IPS DF 6.9 (cell line): ENCODE results near the gene GNG2.

Source experiments
- DNase-seq: peaks from one replicate; pipeline ENCODE4 v3.0.0-alpha.2; 2013; ENCODE audit warnings: low read depth, low spot score
- H3K27ac ChIP-seq: one replicate; pipeline ENCODE4 v1.5.1; 2013; ENCODE audit warnings: low read length, control low read depth
- H3K27me3 ChIP-seq: 2 replicates; pipeline ENCODE4 v1.6.1; 2013; ENCODE audit warnings: mild to moderate bottlenecking, low read length; ENCODE audit not compliant: control insufficient read depth, insufficient read depth
- H3K36me3 ChIP-seq: 2 replicates; pipeline ENCODE4 v1.6.1; 2013; ENCODE audit warnings: low read length; ENCODE audit not compliant: control insufficient read depth, insufficient read depth
- H3K4me1 ChIP-seq: 2 replicates; pipeline ENCODE4 v1.6.1; 2013; ENCODE audit warnings: low read length; ENCODE audit not compliant: control insufficient read depth, insufficient read depth
- H3K4me3 ChIP-seq: 2 replicates; pipeline ENCODE4 v1.5.1; 2013; ENCODE audit warnings: mild to moderate bottlenecking, low read length
- H3K9me3 ChIP-seq: 2 replicates; pipeline ENCODE4 v1.6.1; 2013; ENCODE audit warnings: low read length, inconsistent platforms; ENCODE audit not compliant: control insufficient read depth, insufficient read depth
- whole genome bisulfite sequencing: extraction: QIAGEN DNeasy Blood & Tissue Kit; methylation state at CpG from one replicate; pipeline ENCODE4 v1.1.7; 2013; ENCODE audit warnings: mixed read lengths, missing lambda C conversion rate; ENCODE audit not compliant: insufficient read length, insufficient coverage; 5-methylcytosine and 5-hydroxymethylcytosine counted together

Gene GNG2

GRCh38 chr14:51828017-51828797, 32.2 kb upstream of the GNG2 start:
- DNase-seq: no peak
- Histone ChIP-seq H3K27ac (no peak overlapping the region), H3K4me3 (no peak overlapping the region)

GRCh38 chr14:51834240-51834639, 26.2 kb upstream of the GNG2 start:
- Histone ChIP-seq H3K4me3 (no peak overlapping the region), H3K36me3 (no peaks in the 10 kb centered on the region), H3K27me3 (no peaks in the 10 kb centered on the region), H3K9me3 (no peaks in the 10 kb centered on the region), H3K27ac (no peak overlapping the region), H3K4me1 (peaks cover 4% of the 10 kb centered on the region; the same call in 1 of the 2 replicates)
- no peak for DNase-seq
- no CpG with 5 or more reads among the region's 8 CpGs for WGBS

More at GRCh38 chr14:51828017-51828797, 32.2 kb upstream of the GNG2 start:
- Histone ChIP-seq H3K27me3 (no peaks in the 10 kb centered on the region), H3K36me3 (no peaks in the 10 kb centered on the region), H3K9me3 (no peaks in the 10 kb centered on the region), H3K4me1 (no peaks in the 10 kb centered on the region)
- WGBS: no CpG with 5 or more reads among the region's 8 CpGs

- Histone ChIP-seq H3K4me3 (no peak overlapping the region), H3K4me1 (peaks cover 4% of the 10 kb centered on the region; the same call in 1 of the 2 replicates), H3K27me3 (no peaks in the 10 kb centered on the region), H3K27ac (no peak overlapping the region), H3K36me3 (no peaks in the 10 kb centered on the region), H3K9me3 (no peaks in the 10 kb centered on the region)
- no peak for DNase-seq
Measured at GRCh38 chr14:51836417-51836816, 24.0 kb upstream of the GNG2 start.

- Histone ChIP-seq H3K9me3 (no peaks in the 10 kb centered on the region), H3K4me3 (no peak overlapping the region), H3K27ac (no peak overlapping the region), H3K4me1 (peaks cover 4% of the 10 kb centered on the region), H3K27me3 (no peaks in the 10 kb centered on the region), H3K36me3 (no peaks in the 10 kb centered on the region)
- no CpG with 5 or more reads among the region's 6 CpGs for WGBS
- DNase-seq: no peak
Measured at GRCh38 chr14:51844081-51844881, 16.1 kb upstream of the GNG2 start.

- H3K4me3 ChIP-seq: no peak overlapping the region
- H3K4me1 ChIP-seq: peaks cover 4% of the 10 kb centered on the region
- no peaks in the 10 kb centered on the region for H3K9me3 ChIP-seq
- WGBS: no CpG with 5 or more reads among the region's 3 CpGs
- no peaks in the 10 kb centered on the region for H3K36me3 ChIP-seq
- no peaks in the 10 kb centered on the region for H3K27me3 ChIP-seq
- no peak overlapping the region for H3K27ac ChIP-seq
- DNase-seq: no peak
Measured at GRCh38 chr14:51845811-51846210, 14.6 kb upstream of the GNG2 start.

GRCh38 chr14:51846631-51847488, 13.6 kb upstream of the GNG2 start:
- peak overlapping the region; percentile 27 for H3K4me3 ChIP-seq
- peaks cover 4% of the 10 kb centered on the region for H3K4me1 ChIP-seq
- peak; percentile 54 for DNase-seq

GRCh38 chr14:51847489-51847796, 13.0 kb upstream of the GNG2 start:
- Histone ChIP-seq H3K27me3 (no peaks in the 10 kb centered on the region), H3K4me1 (peaks cover 4% of the 10 kb centered on the region), H3K9me3 (no peaks in the 10 kb centered on the region), H3K36me3 (no peaks in the 10 kb centered on the region), H3K4me3 (no peak overlapping the region), H3K27ac (no peak overlapping the region)
- no peak for DNase-seq
- WGBS: no CpG with 5 or more reads among the region's 4 CpGs

More at GRCh38 chr14:51846631-51847488, 13.6 kb upstream of the GNG2 start:
- Histone ChIP-seq H3K27me3 (no peaks in the 10 kb centered on the region), H3K9me3 (no peaks in the 10 kb centered on the region), H3K27ac (no peak overlapping the region), H3K36me3 (no peaks in the 10 kb centered on the region)
- no CpG with 5 or more reads among the region's 16 CpGs for WGBS

- Histone ChIP-seq H3K27ac (no peak overlapping the region), H3K27me3 (no peaks in the 10 kb centered on the region), H3K4me1 (peaks cover 4% of the 10 kb centered on the region), H3K9me3 (no peaks in the 10 kb centered on the region), H3K4me3 (no peak overlapping the region), H3K36me3 (no peaks in the 10 kb centered on the region)
- no peak for DNase-seq
- no CpG with 5 or more reads among the region's 4 CpGs for WGBS
Measured at GRCh38 chr14:51848120-51848519, 12.3 kb upstream of the GNG2 start.

- Histone ChIP-seq H3K36me3 (no peaks in the 10 kb centered on the region), H3K27me3 (no peaks in the 10 kb centered on the region), H3K4me1 (peaks cover 4% of the 10 kb centered on the region), H3K9me3 (no peaks in the 10 kb centered on the region), H3K27ac (no peak overlapping the region), H3K4me3 (no peak overlapping the region)
- no CpG with 5 or more reads among the region's 2 CpGs for WGBS
- no peak for DNase-seq
Measured at GRCh38 chr14:51849097-51849496, 11.3 kb upstream of the GNG2 start.

GRCh38 chr14:51850651-51851050, 9.8 kb upstream of the GNG2 start:
- DNase-seq: no peak
- Histone ChIP-seq H3K27ac (no peak overlapping the region), H3K4me1 (peaks cover 4% of the 10 kb centered on the region), H3K36me3 (no peaks in the 10 kb centered on the region), H3K4me3 (no peak overlapping the region), H3K27me3 (no peaks in the 10 kb centered on the region), H3K9me3 (no peaks in the 10 kb centered on the region)
- no CpG with 5 or more reads among the region's 1 CpG for WGBS
